GM21825 (cell line): Measurements from ENCODE around the gene MATN4.
A peak's percentile ranks its signal among the peaks of the same experiment; 100 is the strongest.

Experiments
- ATAC-seq: cut with Tn5 transposase; IDR thresholded peaks from one replicate; pipeline ENCODE4 v1.9.1; 2021; ENCODE audit warnings: mild to moderate bottlenecking, moderate library complexity; ENCODE audit not compliant: unreplicated experiment

MATN4 gene

GRCh38 chr20:45293041-45294002, 14.8 kb downstream of the MATN4 start:
- peak; percentile 50 for ATAC-seq

- no peak for ATAC-seq
Observed at GRCh38 chr20:45292343-45292742, 15.8 kb downstream of the MATN4 start.

GRCh38 chr20:45291526-45291925, 16.6 kb downstream of the MATN4 start:
- ATAC-seq = no peak

- ATAC-seq = no peak
Observed at GRCh38 chr20:45290677-45291355, 17.3 kb downstream of the MATN4 start.

GRCh38 chr20:45289942-45290676, 18.0 kb downstream of the MATN4 start:
- ATAC-seq = no peak

- no peak for ATAC-seq
Observed at GRCh38 chr20:45288860-45289259, 19.2 kb downstream of the MATN4 start.

GRCh38 chr20:45288376-45288775, 19.7 kb downstream of the MATN4 start:
- ATAC-seq = no peak

GRCh38 chr20:45283551-45284057, 24.5 kb downstream of the MATN4 start:
- ATAC-seq = no peak

GRCh38 chr20:45282700-45283550, 25.2 kb downstream of the MATN4 start:
- no peak for ATAC-seq

- no peak for ATAC-seq
Observed at GRCh38 chr20:45279992-45280391, 28.1 kb downstream of the MATN4 start.

GRCh38 chr20:45275338-45275737, 32.8 kb downstream of the MATN4 start:
- no peak for ATAC-seq

GRCh38 chr20:45269754-45270270, 38.3 kb downstream of the MATN4 start:
- no peak for ATAC-seq

- ATAC-seq = no peak
Observed at GRCh38 chr20:45269056-45269455, 39.0 kb downstream of the MATN4 start.

- ATAC-seq = no peak
Observed at GRCh38 chr20:45268531-45268930, 39.6 kb downstream of the MATN4 start.

GRCh38 chr20:45266977-45267376, 41.1 kb downstream of the MATN4 start:
- no peak for ATAC-seq

- no peak for ATAC-seq
Observed at GRCh38 chr20:45263556-45264266, 44.4 kb downstream of the MATN4 start.

- no peak for ATAC-seq
Observed at GRCh38 chr20:45258664-45259063, 49.4 kb downstream of the MATN4 start.

GRCh38 chr20:45258259-45258658, 49.8 kb downstream of the MATN4 start:
- ATAC-seq = no peak

GRCh38 chr20:45257711-45258110, 50.4 kb downstream of the MATN4 start:
- no peak for ATAC-seq
